ENCODE results near the gene GABRB1.

GABRB1 gene

GRCh38 chr4:47213106-47213505 lies 181.7 kb downstream of the GABRB1 start:
- Histone ChIP-seq H3K9me3 (ENCODE audit: insufficient read depth, low read length, severe bottlenecking) (no peaks in the 10 kb centered on the region), H3K4me3 (ENCODE audit: low read depth in 1 of 2, low read length in 2 of 2) (no peak overlapping the region), H3K4me2 (ENCODE audit: insufficient read depth, low read length) (no peak overlapping the region), H3K27me3 (ENCODE audit: insufficient read depth, low read length, poor library complexity) (no peaks in the 10 kb centered on the region), H3K27ac (ENCODE audit: low read length) (no peak overlapping the region), H3K9ac (ENCODE audit: low read depth, low read length) (no peak overlapping the region), H4K20me1 (ENCODE audit: insufficient read depth, low read length) (no peaks in the 10 kb centered on the region), H2AFZ (ENCODE audit: low read depth, low read length) (no peak overlapping the region), H3K79me2 (ENCODE audit: insufficient read depth, low read length) (no peaks in the 10 kb centered on the region), H3K36me3 (ENCODE audit: insufficient read depth, low read length) (no peaks in the 10 kb centered on the region), H3K4me1 (ENCODE audit: insufficient read depth, low read length) (no peaks in the 10 kb centered on the region)
- ATAC-seq (ENCODE audit: insufficient read depth, low read depth) = no peak
- no peak for DNase-seq
- no peak for TF ChIP-seq EZH2 (IDR thresholded peaks at IDR 0.05; ENCODE audit: borderline replicate concordance, low read depth, low read length, severe bottlenecking)
- TF ChIP-seq CTCF (IDR thresholded peaks at IDR 0.05; ENCODE audit: borderline replicate concordance, extremely low read depth, low read length, poor library complexity, severe bottlenecking) = no peak

- ATAC-seq (ENCODE audit: insufficient read depth, low read depth) = no peak
- H3K4me1 ChIP-seq (ENCODE audit: insufficient read depth, low read length) = no peaks in the 10 kb centered on the region
- H3K9ac ChIP-seq (ENCODE audit: low read depth, low read length) = no peak overlapping the region
- DNase-seq = no peak
- no peak overlapping the region for H3K4me2 ChIP-seq (ENCODE audit: insufficient read depth, low read length)
- H3K79me2 ChIP-seq (ENCODE audit: insufficient read depth, low read length) = no peaks in the 10 kb centered on the region
- H3K27me3 ChIP-seq (ENCODE audit: insufficient read depth, low read length, poor library complexity) = no peaks in the 10 kb centered on the region
- H4K20me1 ChIP-seq (ENCODE audit: insufficient read depth, low read length) = no peaks in the 10 kb centered on the region
- TF ChIP-seq EZH2 (IDR thresholded peaks at IDR 0.05; ENCODE audit: borderline replicate concordance, low read depth, low read length, severe bottlenecking) (no peak), CTCF (IDR thresholded peaks at IDR 0.05; ENCODE audit: borderline replicate concordance, extremely low read depth, low read length, poor library complexity, severe bottlenecking) (no peak)
- H2AFZ ChIP-seq (ENCODE audit: low read depth, low read length) = no peak overlapping the region
- H3K4me3 ChIP-seq (ENCODE audit: low read depth in 1 of 2, low read length in 2 of 2) = no peak overlapping the region
- no peaks in the 10 kb centered on the region for H3K9me3 ChIP-seq (ENCODE audit: insufficient read depth, low read length, severe bottlenecking)
- H3K36me3 ChIP-seq (ENCODE audit: insufficient read depth, low read length) = no peaks in the 10 kb centered on the region
- H3K27ac ChIP-seq (ENCODE audit: low read length) = no peak overlapping the region
Observed at GRCh38 chr4:47213539-47213938, 182.2 kb downstream of the GABRB1 start.

GRCh38 chr4:47213971-47214370 lies 182.6 kb downstream of the GABRB1 start:
- H2AFZ ChIP-seq (ENCODE audit: low read depth, low read length) = no peak overlapping the region
- H3K79me2 ChIP-seq (ENCODE audit: insufficient read depth, low read length) = no peaks in the 10 kb centered on the region
- DNase-seq = no peak
- TF ChIP-seq CTCF (IDR thresholded peaks at IDR 0.05; ENCODE audit: borderline replicate concordance, extremely low read depth, low read length, poor library complexity, severe bottlenecking) (no peak), EZH2 (IDR thresholded peaks at IDR 0.05; ENCODE audit: borderline replicate concordance, low read depth, low read length, severe bottlenecking) (no peak)
- no peak overlapping the region for H3K4me3 ChIP-seq (ENCODE audit: low read depth in 1 of 2, low read length in 2 of 2)
- no peaks in the 10 kb centered on the region for H3K9me3 ChIP-seq (ENCODE audit: insufficient read depth, low read length, severe bottlenecking)
- H3K9ac ChIP-seq (ENCODE audit: low read depth, low read length) = no peak overlapping the region
- no peaks in the 10 kb centered on the region for H3K4me1 ChIP-seq (ENCODE audit: insufficient read depth, low read length)
- H3K27me3 ChIP-seq (ENCODE audit: insufficient read depth, low read length, poor library complexity) = no peaks in the 10 kb centered on the region
- no peak for ATAC-seq (ENCODE audit: insufficient read depth, low read depth)
- no peak overlapping the region for H3K4me2 ChIP-seq (ENCODE audit: insufficient read depth, low read length)
- no peaks in the 10 kb centered on the region for H3K36me3 ChIP-seq (ENCODE audit: insufficient read depth, low read length)
- no peaks in the 10 kb centered on the region for H4K20me1 ChIP-seq (ENCODE audit: insufficient read depth, low read length)
- H3K27ac ChIP-seq (ENCODE audit: low read length) = no peak overlapping the region

- TF ChIP-seq CTCF (IDR thresholded peaks at IDR 0.05; ENCODE audit: borderline replicate concordance, extremely low read depth, low read length, poor library complexity, severe bottlenecking) (no peak), EZH2 (IDR thresholded peaks at IDR 0.05; ENCODE audit: borderline replicate concordance, low read depth, low read length, severe bottlenecking) (no peak)
- no peak for ATAC-seq (ENCODE audit: insufficient read depth, low read depth)
- no peaks in the 10 kb centered on the region for H3K36me3 ChIP-seq (ENCODE audit: insufficient read depth, low read length)
- H3K79me2 ChIP-seq (ENCODE audit: insufficient read depth, low read length) = no peaks in the 10 kb centered on the region
- no peaks in the 10 kb centered on the region for H3K27me3 ChIP-seq (ENCODE audit: insufficient read depth, low read length, poor library complexity)
- H4K20me1 ChIP-seq (ENCODE audit: insufficient read depth, low read length) = no peaks in the 10 kb centered on the region
- H3K4me3 ChIP-seq (ENCODE audit: low read depth in 1 of 2, low read length in 2 of 2) = no peak overlapping the region
- no peak overlapping the region for H3K27ac ChIP-seq (ENCODE audit: low read length)
- H3K4me2 ChIP-seq (ENCODE audit: insufficient read depth, low read length) = no peak overlapping the region
- H3K9ac ChIP-seq (ENCODE audit: low read depth, low read length) = no peak overlapping the region
- no peaks in the 10 kb centered on the region for H3K9me3 ChIP-seq (ENCODE audit: insufficient read depth, low read length, severe bottlenecking)
- no peaks in the 10 kb centered on the region for H3K4me1 ChIP-seq (ENCODE audit: insufficient read depth, low read length)
- no peak overlapping the region for H2AFZ ChIP-seq (ENCODE audit: low read depth, low read length)
- no peak for DNase-seq
Observed at GRCh38 chr4:47215759-47216158, 184.4 kb downstream of the GABRB1 start.

Data from DND-41 (cell line).